CD4-positive, alpha-beta T cell (primary cell): ENCODE results near the gene MEIS1. TPM values are rescaled to one million over a fixed set of nuclear protein-coding genes. Genes with fewer than 3 reads are reported as not detected.

Experiments
- ATAC-seq: fragments of 200-7000 bp; cut with Tn5 transposase; one replicate; pipeline ENCODE4 v1.10.0; 2022; ENCODE audit warnings: mild to moderate bottlenecking; ENCODE audit not compliant: poor library complexity
- CTCF ChIA-PET: fragments of 350-600 bp; sonication (Branson Sonifier 250); formaldehyde crosslinking; loops from one replicate; lab custom pipeline; 2021; ENCODE audit warnings: antibody characterized with exemption, inconsistent platforms; lab: Charles Lee
- POLR2A ChIA-PET: fragments of 350-600 bp; sonication (Branson Sonifier 250); formaldehyde crosslinking; loops from one replicate; lab custom pipeline; 2021; ENCODE audit warnings: antibody characterized with exemption, inconsistent platforms; lab: Charles Lee
- DNase-seq, 14 experiments: peaks; one replicate each; pipeline ENCODE4 v3.0.0-alpha.2; 2013 to 2020; ENCODE audit warnings: mixed read lengths in 2 of 14
- H3K27ac ChIP-seq, 2 donors: one replicate each; pipeline versions ENCODE4 v1.5.1 to v1.7.0; 2013; ENCODE audit warnings: low read length in 2 of 2, low read depth in 1 of 2, mild to moderate bottlenecking in 1 of 2
- H3K27me3 ChIP-seq, 2 experiments: 1 replicate in 1 of 2; 2 replicates in 1 of 2; pipeline versions ENCODE4 v1.6.1 to v1.7.0; 2013; ENCODE audit warnings: low read length in 2 of 2, control low read depth in 1 of 2, mild to moderate bottlenecking in 1 of 2, moderate library complexity in 1 of 2; ENCODE audit not compliant: insufficient read depth in 2 of 2, control insufficient read depth in 1 of 2
- H3K36me3 ChIP-seq: one replicate; pipeline ENCODE4 v1.6.1; 2013; ENCODE audit warnings: low read length, control low read depth; ENCODE audit not compliant: insufficient read depth
- H3K4me1 ChIP-seq: one replicate; pipeline ENCODE4 v1.6.1; 2013; ENCODE audit warnings: low read length, control low read depth; ENCODE audit not compliant: insufficient read depth
- H3K4me3 ChIP-seq: one replicate; pipeline ENCODE4 v1.5.1; 2013; ENCODE audit warnings: mild to moderate bottlenecking, low read length, moderate library complexity
- H3K9me3 ChIP-seq, 2 experiments: 1 replicate in 1 of 2; 2 replicates in 1 of 2; pipeline versions ENCODE4 v1.6.1 to v1.7.0; 2013; ENCODE audit warnings: low read length in 2 of 2, mild to moderate bottlenecking in 2 of 2, control low read depth in 1 of 2, moderate library complexity in 1 of 2; ENCODE audit not compliant: control insufficient read depth in 1 of 2, insufficient read depth in 1 of 2
- H3K27ac Mint-ChIP-seq: one replicate; pipeline ENCODE4 v1.8.0; 2020; ENCODE audit warnings: mixed read lengths
- H3K27me3 Mint-ChIP-seq: one replicate; pipeline ENCODE4 v1.8.0; 2021; ENCODE audit warnings: mixed read lengths
- H3K36me3 Mint-ChIP-seq: one replicate; pipeline ENCODE4 v1.8.0; 2021; ENCODE audit warnings: low read depth, mixed read lengths
- H3K4me1 Mint-ChIP-seq: one replicate; pipeline ENCODE4 v1.8.0; 2021; ENCODE audit warnings: low read depth, mixed read lengths
- H3K4me3 Mint-ChIP-seq: one replicate; pipeline ENCODE4 v1.8.0; 2020; ENCODE audit warnings: mild to moderate bottlenecking, mixed read lengths
- H3K9me3 Mint-ChIP-seq: one replicate; pipeline ENCODE4 v1.8.0; 2020; ENCODE audit warnings: mixed read lengths
- intact Hi-C, 2 experiments: fragments of 100-400 bp; cut with DNase I in 1 of 2; cut with micrococcal nuclease in 1 of 2; formaldehyde crosslinking; loops; one replicate each; pipeline versions ENCODE4 v1.15.1 to v1.9.0; 2023 to 2025; cut with DNase I, micrococcal nuclease
- total RNA-seq, 174 experiments: library from RNA in 2 of 174; stranded (reverse) in 2 of 174; gene quantifications; one replicate each; pipeline ENCODE4 v1.2.3 and lab custom pipeline; 2021 to 2026
- TF ChIP-seq, protein P1 (sequence below): fragments of 200-600 bp; IDR thresholded peaks from one replicate; pipeline ENCODE4 v1.8.0; 2022; ENCODE audit warnings: antibody characterized with exemption, mild to moderate bottlenecking

The MEIS1 gene
- total RNA-seq, 2 experiments from 2014 or later = not detected

DNA sequence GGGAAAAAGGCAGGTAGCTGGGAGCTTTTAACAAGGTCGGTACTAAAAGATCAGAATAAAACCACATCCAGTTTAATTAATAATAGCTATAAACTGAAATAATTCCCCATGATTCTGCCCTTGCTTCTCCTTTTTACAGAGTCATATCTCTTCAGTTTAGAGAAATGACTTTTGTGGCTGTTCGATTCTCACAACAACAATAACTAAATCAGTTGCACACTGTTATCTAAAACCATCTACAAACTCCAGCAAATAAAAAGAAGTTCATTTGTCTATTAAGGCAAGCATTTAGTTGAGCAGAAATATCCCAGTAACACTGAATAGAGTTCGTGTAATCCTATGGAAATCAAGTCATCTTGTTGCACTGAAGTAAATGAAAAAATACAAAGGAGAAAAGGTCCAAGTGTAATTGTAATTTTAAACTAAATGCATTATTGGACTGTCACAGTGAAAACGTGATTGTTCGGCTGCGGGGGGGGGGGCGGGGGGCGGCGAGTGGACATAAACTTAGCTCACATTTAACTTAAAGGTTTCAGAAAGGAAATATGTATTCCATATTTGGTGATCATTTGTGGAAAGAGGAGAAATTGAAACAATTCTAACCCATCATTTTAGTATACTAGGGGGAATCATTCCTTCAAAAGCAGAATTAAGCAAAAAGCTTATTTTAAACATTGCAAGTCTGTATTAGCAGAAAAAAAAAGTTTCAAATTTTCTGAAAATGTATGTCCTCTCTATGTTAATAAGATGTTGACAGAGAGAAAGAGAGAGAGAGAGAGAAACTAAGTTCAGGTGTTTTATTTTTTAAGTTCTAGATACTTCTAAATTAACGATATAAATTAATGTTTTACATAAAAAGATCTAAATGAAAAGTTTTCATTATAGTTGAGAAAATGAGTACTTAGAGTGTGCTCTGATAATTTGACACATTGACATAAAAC is 144.5 kb downstream of the MEIS1 start:
- TF ChIP-seq, protein P1, sequence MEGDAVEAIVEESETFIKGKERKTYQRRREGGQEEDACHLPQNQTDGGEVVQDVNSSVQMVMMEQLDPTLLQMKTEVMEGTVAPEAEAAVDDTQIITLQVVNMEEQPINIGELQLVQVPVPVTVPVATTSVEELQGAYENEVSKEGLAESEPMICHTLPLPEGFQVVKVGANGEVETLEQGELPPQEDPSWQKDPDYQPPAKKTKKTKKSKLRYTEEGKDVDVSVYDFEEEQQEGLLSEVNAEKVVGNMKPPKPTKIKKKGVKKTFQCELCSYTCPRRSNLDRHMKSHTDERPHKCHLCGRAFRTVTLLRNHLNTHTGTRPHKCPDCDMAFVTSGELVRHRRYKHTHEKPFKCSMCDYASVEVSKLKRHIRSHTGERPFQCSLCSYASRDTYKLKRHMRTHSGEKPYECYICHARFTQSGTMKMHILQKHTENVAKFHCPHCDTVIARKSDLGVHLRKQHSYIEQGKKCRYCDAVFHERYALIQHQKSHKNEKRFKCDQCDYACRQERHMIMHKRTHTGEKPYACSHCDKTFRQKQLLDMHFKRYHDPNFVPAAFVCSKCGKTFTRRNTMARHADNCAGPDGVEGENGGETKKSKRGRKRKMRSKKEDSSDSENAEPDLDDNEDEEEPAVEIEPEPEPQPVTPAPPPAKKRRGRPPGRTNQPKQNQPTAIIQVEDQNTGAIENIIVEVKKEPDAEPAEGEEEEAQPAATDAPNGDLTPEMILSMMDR = no peak
- Mint-ChIP-seq H3K36me3 (no peaks in the 10 kb centered on the region), H3K27ac (no peak overlapping the region), H3K4me3 (no peak overlapping the region), H3K4me1 (peaks cover 8% of the 10 kb centered on the region), H3K27me3 (peaks cover 57% of the 10 kb centered on the region), H3K9me3 (no peaks in the 10 kb centered on the region)
- POLR2A ChIA-PET = no interaction called here
- H3K36me3 ChIP-seq = no peaks in the 10 kb centered on the region
- intact Hi-C loops = no loop called here
- CTCF ChIA-PET = no interaction called here
- no peak overlapping the region for H3K27ac ChIP-seq
- H3K9me3 ChIP-seq = peaks cover 0 to 55% of the 10 kb centered on the region in 2 experiments
- ATAC-seq (no peak), DNase-seq (no peak)
- peaks cover 67 to 89% of the 10 kb centered on the region in 2 experiments for H3K27me3 ChIP-seq
- H3K4me1 ChIP-seq = peaks cover 13% of the 10 kb centered on the region
- H3K4me3 ChIP-seq = no peak overlapping the region

DNA sequence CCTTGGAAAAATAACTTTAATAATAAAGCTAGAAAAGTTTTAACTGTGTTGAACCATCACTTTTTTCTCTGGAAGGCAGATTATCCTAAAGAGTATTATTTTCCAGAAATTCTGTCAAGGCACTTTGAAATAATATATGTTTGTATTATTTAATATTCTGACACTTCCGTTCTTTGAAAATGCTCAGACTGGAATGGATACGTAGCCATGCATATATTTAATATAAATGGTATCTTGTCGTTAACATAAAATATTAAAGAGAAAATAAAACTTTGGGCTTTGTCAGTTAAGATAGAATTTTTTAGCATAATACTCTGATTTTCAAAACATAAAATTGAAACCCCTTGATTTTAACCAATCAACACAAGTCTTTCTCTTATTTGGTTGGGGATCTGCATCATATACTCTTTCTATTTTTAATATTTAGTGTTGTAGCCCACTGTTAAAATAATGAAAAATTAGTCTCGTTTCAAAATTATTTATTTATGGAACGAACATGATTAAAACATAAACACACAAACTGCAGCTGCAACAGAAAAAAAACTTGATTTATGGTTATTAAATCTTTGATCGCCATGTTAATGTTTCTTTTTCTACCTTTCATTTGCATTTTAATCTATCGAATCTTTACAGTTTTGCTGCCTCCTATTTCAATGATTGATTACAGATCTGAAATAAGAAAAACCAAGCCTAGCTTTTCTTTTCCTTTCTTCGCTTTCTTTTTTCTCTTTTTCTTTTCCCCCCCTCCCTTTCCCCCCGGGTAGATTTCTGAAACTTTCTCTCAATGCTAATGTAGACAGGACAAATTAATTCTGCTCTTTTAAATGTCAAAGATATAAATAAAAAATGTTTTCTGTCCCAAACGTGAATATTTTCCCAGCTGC is 145.5 kb downstream of the MEIS1 start:
- peaks cover 2% of the 10 kb centered on the region for H3K4me1 Mint-ChIP-seq
- H3K27me3 Mint-ChIP-seq = peaks cover 50% of the 10 kb centered on the region
- H3K27ac ChIP-seq = no peak overlapping the region
- no peaks in the 10 kb centered on the region for H3K36me3 Mint-ChIP-seq
- no peak overlapping the region for H3K27ac Mint-ChIP-seq
- H3K27me3 ChIP-seq = peaks cover 61 to 83% of the 10 kb centered on the region in 2 experiments
- no peak overlapping the region for H3K4me3 ChIP-seq
- no peak for ATAC-seq
- intact Hi-C loops = no loop called here
- TF ChIP-seq, protein P1 = no peak
- POLR2A ChIA-PET = no interaction called here
- H3K4me1 ChIP-seq = peaks cover 9% of the 10 kb centered on the region
- no peaks in the 10 kb centered on the region for H3K36me3 ChIP-seq
- no peak for DNase-seq
- no peaks in the 10 kb centered on the region for H3K9me3 Mint-ChIP-seq
- CTCF ChIA-PET = no interaction called here
- H3K9me3 ChIP-seq = peaks cover 0 to 51% of the 10 kb centered on the region in 2 experiments
- no peak overlapping the region for H3K4me3 Mint-ChIP-seq

DNA sequence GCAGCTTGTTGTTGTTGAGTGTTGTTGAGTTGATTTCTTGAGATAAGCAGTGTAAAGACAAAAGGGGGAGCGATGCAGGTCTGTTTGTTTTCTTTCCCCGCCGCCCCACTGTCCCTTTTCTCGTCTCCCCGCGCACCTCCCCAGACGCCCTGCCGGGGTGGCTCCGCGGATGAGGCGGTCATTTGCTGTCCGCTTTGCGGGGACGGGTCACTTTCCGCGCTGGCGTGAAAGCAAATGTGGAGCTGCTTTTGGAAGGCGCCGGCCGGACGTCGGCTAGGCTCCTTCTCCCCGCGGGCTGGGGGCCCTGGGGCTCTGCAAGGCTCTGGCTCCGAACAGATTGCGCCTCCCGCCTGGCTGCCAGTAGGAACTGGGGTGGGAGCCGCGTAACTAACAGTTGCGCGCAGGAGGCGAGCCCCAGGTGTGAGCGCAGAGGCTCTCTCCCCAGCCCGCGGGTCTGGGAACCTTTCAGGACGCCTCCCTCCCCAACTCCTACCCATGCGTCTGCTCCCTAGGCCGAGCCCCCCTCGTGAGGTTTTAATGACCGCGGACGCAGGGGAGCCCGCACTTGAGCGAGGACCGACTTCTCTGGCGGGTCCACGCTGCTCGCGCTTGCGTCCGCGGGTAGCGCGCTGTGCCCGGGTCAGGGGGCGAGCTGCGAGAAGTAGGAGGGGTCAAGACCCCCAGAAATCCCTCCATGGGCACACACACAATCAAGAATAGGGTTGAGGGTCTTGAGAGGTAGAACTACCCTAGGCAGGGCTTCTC is 146.6 kb downstream of the MEIS1 start:
- Mint-ChIP-seq H3K9me3 (no peaks in the 10 kb centered on the region), H3K27me3 (peaks cover 51% of the 10 kb centered on the region), H3K27ac (no peak overlapping the region), H3K36me3 (no peaks in the 10 kb centered on the region), H3K4me3 (no peak overlapping the region), H3K4me1 (no peaks in the 10 kb centered on the region)
- Histone ChIP-seq H3K27me3 (peaks cover 52 to 73% of the 10 kb centered on the region in 2 experiments), H3K36me3 (no peaks in the 10 kb centered on the region), H3K27ac (no peak overlapping the region), H3K9me3 (peaks cover 0 to 44% of the 10 kb centered on the region in 2 experiments), H3K4me3 (no peak overlapping the region), H3K4me1 (peaks cover 2% of the 10 kb centered on the region)
- TF ChIP-seq, protein P1 = no peak
- POLR2A ChIA-PET = no interaction called here
- intact Hi-C loops = no loop called here
- ATAC-seq (no peak), DNase-seq (no peak)
- CTCF ChIA-PET = no interaction called here
